GF-D8 (cell line): ENCODE data around the gene RNF141.

Source experiments
- DNase-seq: peaks from one replicate; lab custom pipeline; 2025; lab: John Stamatoyannopoulos, UW

The RNF141 gene

GRCh38 chr11:10561043-10561818 is 20.2 kb upstream of the RNF141 start:
- no peak for DNase-seq

GRCh38 chr11:10558288-10558687 is 17.3 kb upstream of the RNF141 start:
- no peak for DNase-seq

DNA sequence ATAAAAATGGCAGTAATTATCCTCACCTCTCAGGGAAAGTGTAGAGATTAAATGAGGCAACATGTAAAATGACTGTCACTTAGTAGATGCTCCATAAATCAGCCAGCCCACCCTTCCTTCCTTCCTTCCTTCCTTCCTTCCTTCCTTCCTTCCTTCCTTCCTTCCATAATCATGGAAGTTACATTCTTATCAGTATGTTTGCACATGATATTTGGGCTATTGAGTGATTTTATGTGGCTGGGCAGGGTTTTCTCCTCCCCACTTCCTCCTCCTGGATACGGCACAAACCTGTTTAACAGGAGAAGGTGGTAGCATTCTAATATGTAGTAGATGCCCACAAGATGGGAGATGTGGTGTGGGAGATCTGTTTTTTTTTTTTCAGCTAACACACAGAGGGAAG is 15.6 kb upstream of the RNF141 start:
- no peak for DNase-seq

DNA sequence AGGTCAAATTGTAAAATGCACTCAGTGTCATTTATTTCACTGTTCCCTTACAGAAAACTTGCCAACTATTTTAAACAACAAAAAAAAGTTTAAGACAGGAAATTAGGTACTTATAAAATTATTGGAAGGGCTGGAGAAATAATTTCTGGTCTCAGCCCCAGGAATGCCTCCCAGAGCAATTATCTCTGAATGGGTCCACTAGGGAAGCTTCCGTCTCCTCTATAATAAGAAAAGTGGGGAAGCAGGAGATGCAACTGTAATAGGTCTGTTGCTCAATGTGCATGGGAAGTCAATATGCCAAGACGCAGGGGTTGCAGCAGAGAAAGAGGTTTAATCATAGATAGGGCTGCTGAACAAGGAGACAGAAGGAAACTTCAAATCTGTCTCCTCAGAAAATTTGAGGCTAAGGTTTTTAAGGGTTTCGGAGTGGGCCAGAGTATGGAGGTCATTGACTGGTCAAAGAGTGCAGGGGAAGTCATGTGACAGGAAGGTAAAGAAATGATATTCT is 10.9 kb upstream of the RNF141 start:
- no peak for DNase-seq

DNA sequence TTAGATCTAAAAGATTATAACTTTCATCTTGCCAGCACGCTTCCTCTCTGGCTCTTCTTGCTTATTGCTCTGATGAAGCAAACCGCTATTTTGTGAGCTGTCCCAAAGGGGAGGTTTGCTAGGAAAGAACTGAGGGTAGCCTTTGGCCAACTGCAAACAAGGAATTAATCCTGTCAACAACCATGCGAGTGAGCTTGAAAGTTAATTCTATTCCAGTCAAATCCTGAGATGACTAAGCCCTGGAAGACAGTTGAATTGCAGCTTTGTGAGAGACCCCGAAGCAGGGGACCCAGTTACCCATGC is 10.3 kb upstream of the RNF141 start:
- no peak for DNase-seq

- DNase-seq: no peak
These were observed 9.7 kb upstream of the RNF141 start for GRCh38 chr11:10550503-10551289.

GRCh38 chr11:10544491-10545465 is 3.8 kb upstream of the RNF141 start:
- no peak for DNase-seq

DNA sequence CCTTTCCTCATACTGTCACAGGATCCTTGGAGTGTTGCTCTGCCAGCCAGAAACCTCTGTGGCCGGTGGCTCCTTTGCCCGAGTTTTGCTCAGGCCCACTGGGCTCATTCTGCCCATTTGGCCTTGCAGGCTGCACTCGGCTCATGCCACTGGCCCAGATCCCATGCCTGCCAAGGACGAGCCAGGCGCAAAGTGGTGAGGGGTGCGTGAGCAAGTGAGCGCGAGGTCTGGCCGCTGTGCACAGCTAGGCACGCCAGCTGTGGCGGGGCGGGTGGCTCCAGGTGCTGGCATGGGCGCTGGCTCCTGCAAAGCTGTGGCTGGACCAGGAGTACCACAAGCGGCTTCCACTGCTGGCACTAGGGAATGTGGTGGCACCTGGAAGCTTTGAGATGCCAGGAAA is 2.8 kb upstream of the RNF141 start:
- no peak for DNase-seq

GRCh38 chr11:10542776-10543175 is 1.8 kb upstream of the RNF141 start:
- DNase-seq: no peak

DNA sequence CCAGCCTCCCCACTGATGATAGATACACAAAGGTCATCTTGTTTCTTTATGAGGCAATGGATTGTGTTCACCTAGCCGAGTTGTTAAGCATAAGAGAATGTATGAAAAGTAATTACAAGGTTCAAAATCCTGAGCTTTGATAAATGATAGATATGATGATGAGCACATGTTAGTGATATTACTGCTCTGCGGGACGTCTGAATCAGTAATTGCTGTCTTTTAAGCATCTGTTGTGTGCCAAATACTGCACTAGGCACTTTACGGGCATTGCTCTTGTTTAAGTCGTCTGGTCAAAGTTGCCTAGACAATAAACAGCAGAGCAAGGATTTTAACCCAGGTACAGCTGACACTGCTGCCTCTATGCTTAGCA is 559 bp upstream of the RNF141 start:
- DNase-seq: no peak

DNA sequence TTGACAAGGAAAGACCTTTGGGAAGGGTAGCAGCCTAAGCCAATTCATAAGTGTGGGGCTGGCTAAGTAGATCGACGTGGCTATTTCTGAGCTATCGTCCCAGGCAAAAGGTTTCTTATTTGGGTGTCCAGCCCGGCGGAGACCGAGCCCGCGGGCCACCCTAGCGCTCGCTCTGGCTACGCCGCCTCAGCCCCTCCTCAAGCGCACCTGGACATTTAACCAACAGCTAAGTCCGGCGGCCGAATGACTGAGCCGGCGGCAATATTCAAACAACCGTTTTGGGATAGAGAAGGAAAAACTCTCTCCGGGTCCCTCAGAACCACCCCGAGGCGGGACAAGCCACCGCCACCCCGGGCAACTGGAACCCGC is 457 bp downstream of the RNF141 start:
- DNase-seq: no peak

GRCh38 chr11:10539339-10539738 is 1.6 kb downstream of the RNF141 start:
- DNase-seq: no peak

DNA sequence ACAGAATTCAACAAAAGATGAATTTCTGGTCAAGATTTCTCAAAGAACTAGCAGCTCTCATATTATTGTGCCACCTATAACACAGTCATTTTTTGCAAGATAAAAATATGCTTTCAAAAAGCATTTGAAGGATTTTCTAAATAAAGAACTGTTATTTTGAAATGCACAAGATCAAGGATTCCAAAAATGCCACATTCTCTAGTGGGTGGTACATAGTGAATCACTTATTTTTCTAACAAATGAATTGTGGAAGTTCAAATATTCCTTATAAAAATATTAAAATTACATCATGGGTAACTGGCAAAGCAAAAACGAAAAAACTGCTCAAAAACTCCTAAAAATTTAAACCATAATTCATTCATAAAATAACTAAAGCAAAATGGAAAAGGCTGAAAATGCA is 2.1 kb downstream of the RNF141 start:
- DNase-seq: no peak

DNA sequence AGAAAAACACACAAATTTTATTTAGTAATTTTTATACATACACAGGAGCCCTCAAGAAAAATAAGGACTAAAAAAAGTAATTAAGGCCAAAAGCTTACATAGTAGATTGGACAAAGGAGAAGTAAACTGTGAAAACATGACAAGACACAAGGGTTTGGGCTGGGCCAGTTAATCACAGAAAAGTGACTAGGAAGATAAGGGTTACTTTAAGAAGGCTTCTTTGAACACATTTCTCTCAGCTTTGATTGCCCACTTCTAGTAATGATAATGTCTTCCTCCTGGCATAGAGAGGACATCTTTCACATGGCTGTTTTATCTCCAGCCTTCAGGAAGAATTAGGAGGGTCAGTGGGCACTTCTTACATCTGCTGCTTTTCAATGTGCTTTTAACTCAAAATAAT is 3.4 kb downstream of the RNF141 start:
- DNase-seq: no peak

DNA sequence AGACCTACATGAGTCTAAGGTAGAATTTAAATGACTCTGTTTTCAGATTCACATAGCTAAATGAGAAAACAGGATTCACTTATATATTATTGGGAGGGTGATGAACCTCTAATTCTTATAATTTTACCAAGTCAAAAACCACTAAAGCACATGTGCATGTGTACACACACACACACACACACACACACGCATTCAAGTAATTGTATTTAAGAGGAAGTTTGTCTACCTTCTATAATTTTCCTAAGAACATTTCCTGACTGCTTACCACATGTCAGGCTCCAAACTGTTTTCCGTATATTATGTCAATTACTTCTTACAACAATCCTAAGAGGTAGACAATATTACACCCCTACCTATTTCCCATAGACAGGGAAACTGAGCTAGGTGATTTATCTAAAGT is 6.7 kb downstream of the RNF141 start:
- peak; percentile 2 for DNase-seq

DNA sequence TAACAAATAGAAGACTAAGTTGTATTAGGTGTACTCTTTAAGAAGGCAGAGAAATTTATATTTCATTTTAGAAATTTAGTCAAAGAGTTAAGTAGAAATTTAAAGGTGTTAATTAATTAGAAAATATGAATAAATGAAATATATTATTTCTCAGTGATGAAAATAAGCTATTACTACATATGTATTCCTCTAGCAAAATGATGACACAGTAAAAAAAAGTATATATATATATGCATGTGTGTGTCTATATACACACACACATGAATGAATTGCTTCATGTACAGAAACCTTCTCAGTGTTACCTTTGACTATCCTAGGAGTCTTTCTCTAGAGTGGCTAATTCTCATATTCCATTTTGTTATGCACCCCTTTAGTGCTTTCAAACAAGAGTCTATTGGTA is 7.7 kb downstream of the RNF141 start:
- no peak for DNase-seq

DNA sequence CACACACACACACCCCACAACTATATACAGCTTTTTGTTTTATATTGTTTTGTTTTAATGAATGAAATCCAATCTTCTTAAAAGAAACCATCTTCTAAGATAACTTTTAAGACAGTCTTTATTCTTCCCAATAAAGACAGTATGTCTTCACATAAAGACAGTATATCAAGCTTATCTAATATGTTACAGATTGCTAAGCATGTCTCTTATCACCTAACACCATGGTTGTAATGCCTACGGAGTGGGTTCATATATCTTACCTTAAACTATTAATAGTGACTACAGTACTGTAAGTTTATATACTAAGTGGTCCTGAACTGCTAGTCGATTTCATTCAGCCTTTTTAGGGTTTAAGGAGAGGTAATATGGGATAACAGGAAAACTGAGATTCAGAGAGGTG is 8.5 kb downstream of the RNF141 start:
- DNase-seq: no peak

DNA sequence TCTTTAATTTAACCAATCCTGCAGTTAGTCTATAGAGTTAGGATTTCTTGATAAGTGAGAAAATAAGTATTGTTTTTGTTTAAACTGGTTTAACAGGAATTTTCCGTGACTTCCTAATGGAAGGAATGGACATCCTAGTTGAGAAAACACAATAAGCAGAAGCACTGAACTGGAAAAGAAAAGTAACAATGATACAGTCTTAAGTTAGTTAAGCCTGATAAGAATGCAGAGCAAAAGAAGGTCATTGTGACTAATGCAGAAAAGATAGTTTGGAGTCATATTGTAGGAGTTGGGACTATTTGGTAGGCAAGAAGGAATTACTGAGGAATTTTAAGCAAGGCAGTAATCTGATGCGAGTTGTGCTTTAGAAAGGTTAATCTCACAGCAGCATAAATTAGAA is 11.7 kb downstream of the RNF141 start:
- no peak for DNase-seq

DNA sequence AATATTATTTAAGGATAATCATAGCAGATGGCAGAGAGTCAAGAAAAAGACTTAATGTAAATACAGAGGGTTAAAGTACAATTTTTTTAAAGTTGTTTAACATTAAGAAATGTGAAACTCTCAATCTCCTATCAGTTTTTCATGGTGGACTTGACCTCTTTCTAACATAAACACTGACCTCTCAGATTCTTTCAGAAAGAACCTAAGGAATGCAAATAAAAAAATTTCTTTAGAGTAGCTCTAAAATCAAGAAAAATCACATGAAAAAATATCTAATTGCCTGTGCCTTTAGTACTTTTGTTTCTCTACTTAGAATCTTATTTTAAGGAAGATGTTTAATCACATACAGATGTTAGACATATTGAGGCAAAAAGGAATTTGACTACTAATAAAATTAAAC is 12.9 kb downstream of the RNF141 start:
- no peak for DNase-seq

- no peak for DNase-seq
These were observed 13.7 kb downstream of the RNF141 start for GRCh38 chr11:10526974-10527918.

GRCh38 chr11:10524471-10524870 is 16.5 kb downstream of the RNF141 start:
- DNase-seq: no peak
